Measurements from ENCODE around the gene CPVL.

CPVL gene

DNA sequence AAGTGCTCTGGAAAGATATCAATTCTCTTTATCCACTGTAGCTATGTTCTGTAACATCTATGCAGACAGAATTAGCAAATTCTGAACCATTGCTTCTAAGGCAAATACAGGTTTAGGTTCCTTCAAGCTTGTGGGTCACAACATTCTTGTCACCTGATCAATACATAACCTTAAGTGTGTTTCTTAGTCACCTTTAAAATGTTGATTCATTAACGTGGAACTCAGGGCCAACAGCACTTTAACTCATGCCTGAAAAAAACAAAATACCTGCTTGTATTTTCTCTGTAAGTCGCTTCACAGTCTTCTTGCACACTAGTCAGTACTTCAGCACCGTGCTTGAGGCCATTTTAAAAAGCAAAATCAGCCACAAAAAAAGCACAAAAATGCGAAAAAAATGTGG lies 153.0 kb downstream of the CPVL start:
- TF ChIP-seq ZFX (IDR thresholded peaks at IDR 0.05; ENCODE audit: borderline replicate concordance) (no peak), CTCF (IDR thresholded peaks at IDR 0.05) (no peak)
- no peak overlapping the region for H3K27ac ChIP-seq

DNA sequence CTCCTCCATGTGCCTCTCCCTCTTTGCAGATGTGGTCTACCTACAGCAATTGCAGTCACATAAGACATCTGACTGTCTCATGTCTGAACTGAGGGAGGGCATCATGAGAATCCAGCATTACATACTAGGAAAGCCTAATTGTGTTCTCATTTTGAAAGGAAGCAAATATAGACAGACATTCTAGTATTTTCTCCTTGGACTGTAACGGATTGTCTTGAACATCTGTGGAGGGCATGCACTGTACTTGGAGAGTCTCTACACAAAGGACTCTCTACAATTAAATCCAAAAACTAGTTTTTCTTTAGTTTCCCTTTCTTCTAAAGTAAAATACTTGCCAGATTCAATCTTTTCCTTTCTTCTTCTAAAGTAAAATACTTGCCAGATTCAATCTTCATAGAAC lies 153.5 kb downstream of the CPVL start:
- no peak overlapping the region for H3K27ac ChIP-seq
- TF ChIP-seq ZFX (IDR thresholded peaks at IDR 0.05; ENCODE audit: borderline replicate concordance) (no peak), CTCF (IDR thresholded peaks at IDR 0.05) (no peak)

DNA sequence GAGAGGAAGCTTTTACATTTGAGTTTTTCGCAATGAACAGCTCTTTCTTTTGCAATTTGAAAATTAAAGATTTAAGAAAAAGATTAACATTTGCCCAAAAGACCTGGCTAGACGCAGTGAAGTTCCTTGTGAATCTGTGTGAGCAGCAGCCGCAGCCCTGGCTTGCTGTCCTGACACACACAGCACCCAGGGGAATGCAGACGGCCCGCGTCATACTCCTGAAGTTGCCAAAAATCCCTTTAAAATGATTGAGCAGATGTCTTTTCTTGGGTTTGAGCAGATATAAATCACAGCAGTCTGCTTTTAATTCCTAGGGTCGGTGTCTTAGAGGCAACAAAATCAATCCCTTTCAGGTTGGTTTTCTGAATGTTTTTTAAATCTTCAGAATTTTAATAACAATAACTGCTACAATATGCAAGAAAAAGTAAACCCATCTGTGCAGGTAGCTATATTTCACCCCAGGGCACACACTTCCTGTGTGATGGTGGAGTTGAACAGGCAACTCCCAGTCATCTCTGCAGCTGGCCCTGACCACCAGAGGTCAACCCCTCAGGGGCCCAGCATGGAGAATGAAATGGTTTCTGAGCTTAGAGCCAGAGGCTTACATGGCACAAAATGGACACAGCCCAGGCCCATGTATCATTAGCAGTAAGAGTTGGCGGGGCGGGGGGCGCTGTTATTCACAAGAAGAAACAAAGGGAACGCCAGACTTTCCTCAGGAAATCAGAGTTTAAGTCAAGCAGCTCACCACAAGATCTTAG lies 156.0 kb downstream of the CPVL start:
- TF ChIP-seq CTCF (IDR thresholded peaks at IDR 0.05) (no peak), ZFX (IDR thresholded peaks at IDR 0.05; ENCODE audit: borderline replicate concordance) (no peak)
- H3K27ac ChIP-seq: no peak overlapping the region

- TF ChIP-seq ZFX (IDR thresholded peaks at IDR 0.05; ENCODE audit: borderline replicate concordance) (no peak), CTCF (IDR thresholded peaks at IDR 0.05) (no peak)
- no peak overlapping the region for H3K27ac ChIP-seq
Measured at GRCh38 chr7:28989211-28989980, 156.9 kb downstream of the CPVL start.

GRCh38 chr7:28988810-28989209 lies 157.5 kb downstream of the CPVL start:
- no peak overlapping the region for H3K27ac ChIP-seq
- TF ChIP-seq ZFX (IDR thresholded peaks at IDR 0.05; ENCODE audit: borderline replicate concordance) (no peak), CTCF (IDR thresholded peaks at IDR 0.05) (no peak)

GRCh38 chr7:28988091-28988490 lies 158.2 kb downstream of the CPVL start:
- TF ChIP-seq ZFX (IDR thresholded peaks at IDR 0.05; ENCODE audit: borderline replicate concordance) (no peak), CTCF (IDR thresholded peaks at IDR 0.05) (no peak)

GRCh38 chr7:28986765-28987110 lies 159.6 kb downstream of the CPVL start:
- no peak overlapping the region for H3K27ac ChIP-seq
- TF ChIP-seq ZFX (IDR thresholded peaks at IDR 0.05; ENCODE audit: borderline replicate concordance) (no peak), CTCF (IDR thresholded peaks at IDR 0.05) (no peak)

More at GRCh38 chr7:28988091-28988490, 158.2 kb downstream of the CPVL start:
- H3K27ac ChIP-seq: no peak overlapping the region
